GM13977 (cell line): ENCODE data around the gene COPZ1.
"Not testable (repeated sequence)": the region's sequence is repeated elsewhere in the genome, so short reads cannot be mapped to it uniquely, and the experiment has no call there.

Experiments
- DNase-seq: peaks from one replicate; pipeline ENCODE4 v3.0.0; 2012; ENCODE audit warnings: low spot score
- CTCF ChIP-seq: IDR thresholded peaks from 2 replicates; pipeline ENCODE4 v1.5.1; 2012; ENCODE audit warnings: mild to moderate bottlenecking, control low read depth; ENCODE audit not compliant: insufficient read depth; ENCODE audit errors: extremely low read depth, missing control alignments
- in situ Hi-C: fragments of 300-500 bp; cut with MboI; formaldehyde crosslinking; loops from one replicate; pipeline ENCODE4 v1.12.0; 2022; ENCODE audit warnings: low sequenced_read_pairs, low pct_unique_long_range_greater_than_20kb, mixed read lengths, inconsistent platforms; ENCODE audit not compliant: unreplicated experiment

The COPZ1 gene

GRCh38 chr12:54282949-54283593, 41.9 kb upstream of the COPZ1 start:
- in situ Hi-C loops: no loop called here
- no peak for TF ChIP-seq CTCF
- no peak for DNase-seq

DNA sequence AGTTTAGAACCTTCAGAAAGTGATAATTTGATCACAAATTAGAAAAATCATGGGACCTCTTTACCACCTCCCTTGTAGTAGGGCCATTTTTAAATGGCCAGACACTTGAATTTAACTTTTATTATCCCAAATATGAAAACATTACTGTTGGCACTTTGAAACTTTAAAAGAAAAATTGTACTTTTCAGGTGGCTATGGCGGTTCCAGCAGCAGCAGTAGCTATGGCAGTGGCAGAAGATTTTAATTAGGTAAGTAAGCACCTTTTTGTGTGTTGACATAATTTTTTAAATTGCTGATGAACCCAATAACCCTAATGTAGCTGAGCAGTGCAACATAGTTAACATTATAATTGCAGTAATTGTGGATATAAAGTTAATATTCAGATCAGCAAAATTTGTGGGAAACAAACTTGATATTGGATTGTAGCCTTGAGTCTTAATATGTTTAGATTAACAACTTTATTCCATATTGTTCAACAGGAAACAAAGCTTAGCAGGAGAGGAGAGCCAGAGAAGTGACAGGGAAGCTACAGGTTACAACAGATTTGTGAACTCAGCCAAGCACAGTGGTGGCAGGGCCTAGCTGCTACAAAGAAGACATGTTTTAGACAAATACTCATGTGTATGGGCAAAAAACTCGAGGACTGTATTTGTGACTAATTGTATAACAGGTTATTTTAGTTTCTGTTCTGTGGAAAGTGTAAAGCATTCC, 40.7 kb upstream of the COPZ1 start:
- in situ Hi-C loops, DNase-seq: not testable (repeated sequence)

DNA sequence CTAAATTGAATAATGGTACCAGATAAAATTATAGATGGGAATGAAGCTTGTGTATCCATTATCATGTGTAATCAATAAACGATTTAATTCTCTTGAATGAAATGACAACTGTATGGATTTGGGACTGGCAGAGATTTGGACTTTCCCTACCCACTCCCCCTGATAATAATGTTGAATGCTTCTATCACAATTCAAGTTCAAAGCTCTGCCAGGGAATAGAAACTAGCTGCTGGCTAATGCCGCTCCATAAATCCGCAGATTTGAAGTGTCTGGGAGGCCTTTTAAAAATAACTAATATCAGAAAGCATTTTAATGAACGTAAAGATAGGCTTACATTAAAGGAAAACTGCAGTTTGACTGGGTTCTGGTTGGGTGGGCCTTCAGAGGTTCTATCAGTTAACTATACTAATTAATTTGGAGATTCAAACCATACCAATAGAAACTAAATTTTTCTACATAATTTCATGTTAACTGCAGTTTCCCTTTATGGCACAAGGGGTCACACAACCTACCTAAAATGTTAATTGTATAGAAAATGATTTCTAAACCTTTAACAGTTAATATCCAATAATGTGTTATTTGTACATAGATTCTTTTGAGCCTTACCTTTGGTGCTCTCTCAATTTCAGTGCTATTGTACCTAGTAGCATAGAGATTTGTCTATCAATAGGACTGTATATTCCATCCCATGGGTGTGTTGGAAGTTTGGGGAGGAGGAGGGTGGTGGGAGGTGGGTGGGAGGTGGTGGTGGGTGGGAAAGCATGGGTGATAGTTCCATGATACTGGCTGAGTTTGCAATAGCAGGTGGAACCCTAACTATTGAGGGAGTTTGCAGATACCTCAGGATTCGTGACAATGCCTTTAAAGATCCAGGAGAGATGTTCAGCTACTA, 39.5 kb upstream of the COPZ1 start:
- DNase-seq: no peak
- TF ChIP-seq CTCF: peak; percentile 4
- in situ Hi-C loops: no loop called here

GRCh38 chr12:54286042-54287030, 38.6 kb upstream of the COPZ1 start:
- DNase-seq: no peak
- in situ Hi-C loops: no loop called here
- TF ChIP-seq CTCF: no peak

DNA sequence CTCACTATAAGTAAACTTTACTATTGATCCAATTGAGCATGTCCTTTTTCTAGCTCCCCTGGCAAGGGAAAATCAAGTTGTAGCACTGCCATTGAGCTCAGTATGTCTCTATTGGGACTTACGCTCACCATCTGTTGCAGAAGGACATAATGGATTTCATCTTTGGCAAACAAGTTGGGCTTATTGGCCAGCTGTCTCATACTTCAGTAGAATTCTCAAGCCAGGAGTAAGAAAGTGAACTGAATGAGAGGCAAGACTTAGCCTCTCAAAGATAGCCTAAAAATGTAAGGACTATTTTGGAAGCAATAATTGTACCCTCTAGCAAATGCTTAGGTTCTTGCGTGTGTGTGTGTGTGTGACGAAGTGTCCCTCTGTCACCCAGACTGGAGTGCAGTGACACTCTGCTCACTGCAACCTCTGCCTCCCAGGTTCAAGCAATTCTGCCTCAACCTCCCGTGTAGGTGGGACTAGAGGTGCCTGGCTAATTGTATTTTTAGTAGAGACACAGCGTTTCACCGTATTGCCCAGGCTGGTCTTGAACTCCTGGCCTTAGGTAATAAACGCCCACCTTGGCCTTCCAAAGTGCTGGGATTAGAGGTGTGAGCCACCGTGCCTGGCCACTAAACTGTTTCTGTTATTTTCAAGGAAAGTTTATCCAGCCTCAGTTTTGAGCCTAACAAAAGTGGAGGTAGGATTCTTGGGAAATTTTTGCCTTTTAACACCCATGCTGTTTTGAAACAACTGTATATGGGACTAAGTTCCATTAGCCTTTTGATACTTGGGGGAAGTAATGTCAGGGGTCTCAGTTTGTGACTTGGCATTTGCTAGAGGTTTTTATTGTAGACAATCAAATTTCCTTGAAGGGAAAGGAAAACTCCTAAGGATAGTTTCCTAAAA, 37.4 kb upstream of the COPZ1 start:
- in situ Hi-C loops: no loop called here
- no peak for TF ChIP-seq CTCF
- no peak for DNase-seq
